GM03348 (cell line): ENCODE measurements around the gene STRIP2.
"Not testable (repeated sequence)": the region's sequence is repeated elsewhere in the genome, so short reads cannot be mapped to it uniquely, and the experiment has no call there.

ENCODE experiments used
- DNase-seq: peaks from one replicate; pipeline ENCODE4 v3.0.0; 2012; ENCODE audit warnings: low spot score

STRIP2 gene

DNA sequence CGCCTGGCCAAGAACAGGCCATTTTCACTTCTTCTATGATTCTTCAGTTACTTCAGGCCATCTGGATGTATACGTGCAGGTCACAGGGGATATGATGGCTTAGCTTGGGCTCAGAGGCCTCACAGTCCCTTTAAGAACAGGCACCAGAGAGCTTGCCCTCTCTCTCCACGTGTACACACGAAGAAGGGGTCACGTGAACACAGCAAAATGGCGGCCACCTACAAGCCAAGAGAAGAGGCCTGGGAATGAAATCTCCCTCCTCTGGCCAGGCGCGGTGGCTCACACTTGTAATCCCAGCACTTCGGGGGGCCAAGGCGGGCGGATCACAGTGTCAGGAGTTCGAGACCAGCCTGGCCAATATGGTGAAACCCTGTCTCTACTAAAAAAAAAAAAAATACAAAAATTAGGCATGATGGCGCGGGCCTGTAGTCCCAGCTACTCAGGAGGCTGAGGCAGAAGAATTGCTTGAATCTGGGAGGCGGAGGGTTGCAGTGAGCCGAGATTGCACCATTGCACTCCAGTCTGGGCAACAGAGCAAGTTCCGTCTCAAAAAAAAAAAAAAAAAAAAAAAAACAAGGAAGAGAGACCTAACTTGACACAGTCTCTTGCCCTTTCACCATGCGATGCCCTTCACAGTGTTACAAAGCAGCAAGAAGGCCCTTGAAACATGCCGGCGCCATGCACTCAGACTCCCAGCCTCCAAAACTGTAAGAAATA, 100.5 kb downstream of the STRIP2 start:
- not testable (repeated sequence) for DNase-seq

DNA sequence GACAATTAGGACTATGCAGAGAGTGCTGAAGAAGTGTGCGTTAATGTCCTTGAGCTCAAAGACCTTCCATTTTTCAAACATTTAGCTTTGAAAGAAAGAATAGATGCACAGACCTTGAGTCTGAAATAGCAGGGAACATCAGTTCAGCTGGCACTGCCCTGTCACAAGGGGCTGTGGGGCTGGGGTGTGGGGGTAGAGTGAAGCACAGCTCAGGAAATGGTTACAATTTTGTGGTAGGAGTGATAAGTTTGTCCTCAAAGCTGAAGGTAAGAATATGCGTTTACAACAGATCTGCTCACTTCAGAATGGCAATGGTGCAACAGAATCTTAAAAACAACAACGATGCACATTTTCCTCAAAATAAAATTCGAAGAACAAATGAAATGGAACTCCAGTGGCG, 101.7 kb downstream of the STRIP2 start:
- no peak for DNase-seq

DNA sequence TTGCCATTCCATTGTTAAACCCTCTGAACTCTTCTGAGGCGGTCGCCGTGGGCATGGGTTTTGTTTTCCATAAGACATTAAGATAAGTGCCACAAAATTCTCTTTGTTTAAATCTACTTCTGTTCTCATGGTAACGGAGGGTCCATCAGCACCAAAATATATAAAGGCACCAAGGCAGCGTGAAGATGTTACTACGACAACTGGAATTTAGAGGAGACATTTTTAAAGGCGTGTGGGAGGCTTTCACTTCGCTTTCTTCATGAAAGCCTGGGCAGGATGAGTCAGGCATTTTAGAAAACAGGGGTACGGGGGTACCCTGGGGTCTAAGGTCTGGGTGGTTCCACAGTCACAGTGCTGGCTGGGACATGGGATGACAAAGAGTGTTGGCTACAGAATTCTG, 102.1 kb downstream of the STRIP2 start:
- DNase-seq = no peak
